ENCODE results near the gene SUPV3L1.

SUPV3L1 gene

DNA sequence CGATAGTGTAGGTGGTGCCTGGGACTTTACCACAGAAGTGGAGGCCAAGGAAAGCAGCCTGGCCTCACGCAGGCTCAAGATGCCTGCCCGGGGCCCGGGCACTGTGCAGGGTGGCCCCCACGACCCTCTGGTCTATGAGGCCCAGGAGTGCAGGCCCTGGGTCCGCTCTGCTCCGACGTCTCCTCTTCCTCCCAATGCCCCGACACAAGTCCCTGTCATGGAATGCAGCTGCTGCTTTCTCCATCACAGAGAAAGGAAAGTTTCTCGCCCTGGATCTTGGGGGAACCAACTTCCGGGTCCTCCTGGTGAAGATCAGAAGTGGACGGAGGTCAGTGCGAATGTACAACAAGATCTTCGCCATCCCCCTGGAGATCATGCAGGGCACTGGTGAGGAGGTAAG is 70.0 kb downstream of the SUPV3L1 start:
- no peak for TF ChIP-seq EP300 (IDR thresholded peaks at IDR 0.05; ENCODE audit: borderline replicate concordance)
- TF ChIP-seq NFIC (IDR thresholded peaks at IDR 0.05), result no peak
- TF ChIP-seq TCF12 (IDR thresholded peaks at IDR 0.05; ENCODE audit: low read depth), result no peak
- TF ChIP-seq RAD21 (IDR thresholded peaks at IDR 0.05; ENCODE audit: low read depth), result no peak
- TF ChIP-seq, protein P1, sequence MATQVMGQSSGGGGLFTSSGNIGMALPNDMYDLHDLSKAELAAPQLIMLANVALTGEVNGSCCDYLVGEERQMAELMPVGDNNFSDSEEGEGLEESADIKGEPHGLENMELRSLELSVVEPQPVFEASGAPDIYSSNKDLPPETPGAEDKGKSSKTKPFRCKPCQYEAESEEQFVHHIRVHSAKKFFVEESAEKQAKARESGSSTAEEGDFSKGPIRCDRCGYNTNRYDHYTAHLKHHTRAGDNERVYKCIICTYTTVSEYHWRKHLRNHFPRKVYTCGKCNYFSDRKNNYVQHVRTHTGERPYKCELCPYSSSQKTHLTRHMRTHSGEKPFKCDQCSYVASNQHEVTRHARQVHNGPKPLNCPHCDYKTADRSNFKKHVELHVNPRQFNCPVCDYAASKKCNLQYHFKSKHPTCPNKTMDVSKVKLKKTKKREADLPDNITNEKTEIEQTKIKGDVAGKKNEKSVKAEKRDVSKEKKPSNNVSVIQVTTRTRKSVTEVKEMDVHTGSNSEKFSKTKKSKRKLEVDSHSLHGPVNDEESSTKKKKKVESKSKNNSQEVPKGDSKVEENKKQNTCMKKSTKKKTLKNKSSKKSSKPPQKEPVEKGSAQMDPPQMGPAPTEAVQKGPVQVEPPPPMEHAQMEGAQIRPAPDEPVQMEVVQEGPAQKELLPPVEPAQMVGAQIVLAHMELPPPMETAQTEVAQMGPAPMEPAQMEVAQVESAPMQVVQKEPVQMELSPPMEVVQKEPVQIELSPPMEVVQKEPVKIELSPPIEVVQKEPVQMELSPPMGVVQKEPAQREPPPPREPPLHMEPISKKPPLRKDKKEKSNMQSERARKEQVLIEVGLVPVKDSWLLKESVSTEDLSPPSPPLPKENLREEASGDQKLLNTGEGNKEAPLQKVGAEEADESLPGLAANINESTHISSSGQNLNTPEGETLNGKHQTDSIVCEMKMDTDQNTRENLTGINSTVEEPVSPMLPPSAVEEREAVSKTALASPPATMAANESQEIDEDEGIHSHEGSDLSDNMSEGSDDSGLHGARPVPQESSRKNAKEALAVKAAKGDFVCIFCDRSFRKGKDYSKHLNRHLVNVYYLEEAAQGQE (IDR thresholded peaks at IDR 0.05; ENCODE audit: low read depth), result no peak
- TF ChIP-seq, protein P2, sequence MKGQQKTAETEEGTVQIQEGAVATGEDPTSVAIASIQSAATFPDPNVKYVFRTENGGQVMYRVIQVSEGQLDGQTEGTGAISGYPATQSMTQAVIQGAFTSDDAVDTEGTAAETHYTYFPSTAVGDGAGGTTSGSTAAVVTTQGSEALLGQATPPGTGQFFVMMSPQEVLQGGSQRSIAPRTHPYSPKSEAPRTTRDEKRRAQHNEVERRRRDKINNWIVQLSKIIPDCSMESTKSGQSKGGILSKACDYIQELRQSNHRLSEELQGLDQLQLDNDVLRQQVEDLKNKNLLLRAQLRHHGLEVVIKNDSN (IDR thresholded peaks at IDR 0.05), result no peak
- no peak for TF ChIP-seq TEAD4 (IDR thresholded peaks at IDR 0.05)
- no peak for TF ChIP-seq CEBPB (IDR thresholded peaks at IDR 0.05)
- TF ChIP-seq EGR1 (IDR thresholded peaks at IDR 0.05), result no peak
- TF ChIP-seq YY1 (IDR thresholded peaks at IDR 0.05; ENCODE audit: low read depth), result no peak
- no peak for TF ChIP-seq ZBTB7A (IDR thresholded peaks at IDR 0.05; ENCODE audit: low read depth)
- TF ChIP-seq TAF1 (IDR thresholded peaks at IDR 0.05; ENCODE audit: low read depth), result no peak
- TF ChIP-seq, protein P3, sequence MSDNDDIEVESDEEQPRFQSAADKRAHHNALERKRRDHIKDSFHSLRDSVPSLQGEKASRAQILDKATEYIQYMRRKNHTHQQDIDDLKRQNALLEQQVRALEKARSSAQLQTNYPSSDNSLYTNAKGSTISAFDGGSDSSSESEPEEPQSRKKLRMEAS (IDR thresholded peaks at IDR 0.05), result no peak
- TF ChIP-seq FOXM1 (IDR thresholded peaks at IDR 0.05; ENCODE audit: borderline replicate concordance, low read depth), result no peak
- TF ChIP-seq CREB1 (IDR thresholded peaks at IDR 0.05; ENCODE audit: low read depth), result no peak

DNA sequence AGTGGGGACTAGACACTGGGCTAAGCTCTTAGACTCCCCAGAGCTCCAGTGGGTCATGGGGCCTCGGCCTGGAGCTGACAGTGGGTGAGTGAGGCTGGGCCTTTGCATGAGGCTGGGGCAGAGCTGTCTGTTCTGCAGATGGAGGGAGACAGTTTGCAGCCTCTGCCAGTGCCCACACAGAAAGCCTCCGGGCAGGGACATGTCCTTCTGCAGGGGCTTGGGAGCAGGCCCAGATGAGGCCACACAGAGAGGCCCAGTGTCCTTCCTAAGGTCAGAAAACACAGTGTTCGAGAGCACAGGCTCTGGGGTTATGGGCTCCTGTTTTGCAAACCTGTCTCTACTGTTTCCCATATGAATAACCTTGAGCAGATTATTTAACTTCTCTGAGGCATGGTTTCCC is 73.1 kb downstream of the SUPV3L1 start:
- TF ChIP-seq YY1 (IDR thresholded peaks at IDR 0.05; ENCODE audit: low read depth) (no peak), CREB1 (IDR thresholded peaks at IDR 0.05; ENCODE audit: low read depth) (no peak), ZBTB7A (IDR thresholded peaks at IDR 0.05; ENCODE audit: low read depth) (no peak), RAD21 (IDR thresholded peaks at IDR 0.05; ENCODE audit: low read depth) (no peak), TCF12 (IDR thresholded peaks at IDR 0.05; ENCODE audit: low read depth) (no peak), CEBPB (IDR thresholded peaks at IDR 0.05) (no peak), NFIC (IDR thresholded peaks at IDR 0.05) (no peak), EP300 (IDR thresholded peaks at IDR 0.05; ENCODE audit: borderline replicate concordance) (no peak)
- TF ChIP-seq, protein P1 (IDR thresholded peaks at IDR 0.05; ENCODE audit: low read depth), result no peak
- TF ChIP-seq, protein P2 (IDR thresholded peaks at IDR 0.05), result no peak

- TF ChIP-seq, protein P1 (IDR thresholded peaks at IDR 0.05; ENCODE audit: low read depth), result peak; percentile 37; the same call in 1 of the 2 replicates
- no peak for TF ChIP-seq NFIC (IDR thresholded peaks at IDR 0.05)
These were observed 74.8 kb downstream of the SUPV3L1 start for GRCh38 chr10:69254877-69255276.

Data from Ishikawa (cell line).